Measurements from ENCODE around the gene BACE2. TPM values are rescaled to one million over a fixed set of nuclear protein-coding genes. Genes with fewer than 3 reads are reported as not detected.

BACE2 gene
- total RNA-seq (2016; rRNA removed; fragmentation: Illumina TruSeq; extraction: Trizol): 0.07 TPM in 1 of 2 replicates, not detected in the other
- total RNA-seq (2016; cell fraction: cytosol; rRNA removed; fragmentation: Illumina TruSeq; extraction: Trizol; ENCODE audit: low read depth): not detected in 2 replicates
- total RNA-seq (2016; cell fraction: insoluble cytoplasmic fraction; rRNA removed; fragmentation: Illumina TruSeq; extraction: Trizol): not detected in 2 replicates
- 0.21 TPM in 1 of 2 replicates, not detected in the other for total RNA-seq (2016; cell fraction: membrane; rRNA removed; fragmentation: Illumina TruSeq; extraction: Trizol)
- total RNA-seq (2016; cell fraction: nucleus; rRNA removed; fragmentation: Illumina TruSeq; extraction: Trizol): 0.25 TPM in 1 of 2 replicates, not detected in the other
- polyA plus RNA-seq (2011; rRNA removed): 0.11 and 0.20 TPM in 2 replicates
- 0.14 and 0.15 TPM in 2 replicates for polyA plus RNA-seq (2011; cell fraction: cytosol; rRNA removed)
- 0.10 and 0.14 TPM in 2 replicates for polyA plus RNA-seq (2011; cell fraction: nucleus; rRNA removed)
- polyA plus RNA-seq (2012): not detected in 2 replicates
- 0.07 TPM in 1 of 2 replicates, not detected in the other for polyA plus RNA-seq (2016; cell fraction: cytosol; fragmentation: Illumina TruSeq; extraction: Trizol; ENCODE audit: low read depth)
- polyA plus RNA-seq (2016; cell fraction: insoluble cytoplasmic fraction; fragmentation: Illumina TruSeq; extraction: Trizol; ENCODE audit: low read depth): not detected in 2 replicates
- 0.10 TPM in 1 of 2 replicates, not detected in the other for polyA plus RNA-seq (2016; cell fraction: membrane; fragmentation: Illumina TruSeq; extraction: Trizol; ENCODE audit: low read depth)
- polyA plus RNA-seq (2016; cell fraction: nucleus; fragmentation: Illumina TruSeq; extraction: Trizol; ENCODE audit: insufficient read depth, low read depth): not detected in 2 replicates
- polyA minus RNA-seq (2011; rRNA and poly(A)+ RNA removed; ENCODE audit: low replicate concordance): 67.8 TPM in 1 of 2 replicates, not detected in the other
- polyA minus RNA-seq (2011; cell fraction: cytosol; rRNA and poly(A)+ RNA removed): 0.59 and 0.62 TPM in 2 replicates
- 0.37 TPM in 1 of 2 replicates, not detected in the other for polyA minus RNA-seq (2011; cell fraction: nucleus; rRNA and poly(A)+ RNA removed)
- percentile 7 among the genes with signal in this experiment for Bru-seq, nascent RNA
- percentile 7 among the genes with signal in this experiment for BruChase-seq, experiment 1, labeled RNA remaining after a 6-hour chase
- percentile 8 among the genes with signal in this experiment for BruChase-seq, experiment 2, labeled RNA remaining after a 2-hour chase
- long read RNA-seq, experiment 1: 0 reads
- long read RNA-seq, experiment 2: 0 reads

GRCh38 chr21:41167348-41168342, at the start of gene BACE2:
Gene BACE2 (plus strand): TSS chr21:41168160. CDS start chr21:41168264, 104 bp downstream.
- peak within 1 kb of the TSS; percentile 65 for H3K4me2 ChIP-seq (ENCODE audit: low read depth, low read length)
- intact Hi-C loops (cut with micrococcal nuclease; ENCODE audit: unreplicated experiment) (no loop called here), in situ Hi-C loops (cut with HindIII; ENCODE audit: extremely low pct_ligation_motif_present, low pct_unique_long_range_greater_than_20kb) (no loop called here)
- H3K4me3 ChIP-seq (replicated peaks in 1 of 3; ENCODE audit: insufficient read depth in 1 of 3, low read depth in 2 of 3, low read length in 3 of 3): peak within 1 kb of the TSS; percentile 35 to 54 (median 44); a peak in 4 of 6 replicates
- ATAC-seq: peak; percentile 77
- H4K20me1 ChIP-seq (ENCODE audit: insufficient read depth, low read length): no peaks in the 10 kb centered on the region
- H3K36me3 ChIP-seq (replicated peaks in 1 of 2; ENCODE audit: control insufficient read depth in 1 of 2, insufficient read depth in 2 of 2, low read length in 2 of 2): no peaks in the 10 kb centered on the region
- 5% methylated on average over 14 of the region's 111 CpGs for WGBS (ENCODE audit: low lambda C conversion rate)
- H3K79me2 ChIP-seq (ENCODE audit: insufficient read depth, low read length): no peaks in the 10 kb centered on the region
- FAIRE-seq: no peak
- no peak within 1 kb of the TSS for H2AFZ ChIP-seq (ENCODE audit: low read length)
- no peak for DNase-seq (ENCODE audit: low spot score)
- no peaks in the 10 kb centered on the region for H3K4me1 ChIP-seq (ENCODE audit: insufficient read depth, low read length)
- H3K9ac ChIP-seq (ENCODE audit: insufficient read depth, low read depth, low read length): no peak within 1 kb of the TSS
- ChIA-PET CTCF (ENCODE audit: low intra/inter-chr PET ratio, low total read pairs) (no interaction called here), POLR2A (no interaction called here)
- H3K9me3 ChIP-seq (ENCODE audit: low read length): no peaks in the 10 kb centered on the region
- no TSS peak for BruUV-seq (replicated peaks)
- peaks cover 6 to 52% of the 10 kb centered on the region in 2 experiments; a peak in 4 of 5 replicates for H3K27me3 ChIP-seq (ENCODE audit: control insufficient read depth in 1 of 2, insufficient read depth in 2 of 2, low read length in 2 of 2)
- no peak within 1 kb of the TSS for H3K27ac ChIP-seq (ENCODE audit: extremely low read length, insufficient read depth, low read length)
- TF ChIP-seq XRCC5 (optimal IDR thresholded peaks at IDR 0.05; ENCODE audit: low read length) (peak; percentile 54), ZFP91 (CRISPR knock-in tag; IDR thresholded peaks at IDR 0.05; ENCODE audit: borderline replicate concordance) (peak; percentile 91), PATZ1 (CRISPR knock-in tag; IDR thresholded peaks at IDR 0.05) (peak; percentile 39; the same call in 1 of the 2 replicates), ZNF281 (CRISPR knock-in tag; IDR thresholded peaks at IDR 0.05; ENCODE audit: borderline replicate concordance) (peak; percentile 49; the same call in 1 of the 2 replicates), ZIK1 (CRISPR knock-in tag; IDR thresholded peaks at IDR 0.05; ENCODE audit: borderline replicate concordance, low read depth) (no peak), GABPB1 (CRISPR knock-in tag; IDR thresholded peaks at IDR 0.05) (peak; percentile 46; the same call in 1 of the 2 replicates), HNRNPK (IDR thresholded peaks at IDR 0.05; ENCODE audit: low read depth, low read length, poor library complexity, severe bottlenecking) (peak; percentile 35), ZNF556 (CRISPR knock-in tag; IDR thresholded peaks at IDR 0.05; ENCODE audit: borderline replicate concordance) (no peak), ZNF263 (CRISPR knock-in tag; IDR thresholded peaks at IDR 0.05) (peak; percentile 21; the same call in 1 of the 2 replicates)
